HCT116 (cell line): ENCODE data around the gene UBA52. TPM values are rescaled to one million over a fixed set of nuclear protein-coding genes. Genes with fewer than 3 reads are reported as not detected.

Experiments
- ATAC-seq: fragments of 200-7000 bp; cut with Tn5 transposase; 2 replicates; pipeline ENCODE4 v1.9.1; 2020; ENCODE audit warnings: mild to moderate bottlenecking, moderate library complexity
- BruUV-seq: library from RNA; stranded (reverse); fragments of 400-500 nt; replicated peaks from 2 replicates; lab custom pipeline; 2021; lab: Mats Ljungman, UMichigan
- CTCF ChIA-PET: fragments of 300-600 bp; sonication (Branson Sonifier 250); formaldehyde crosslinking; loops from one replicate; lab custom pipeline; 2021; ENCODE audit warnings: antibody characterized with exemption; lab: Charles Lee
- POLR2A ChIA-PET: fragments of 300-600, 350-600 bp; sonication (Branson Sonifier 250); formaldehyde crosslinking; loops from one replicate; lab custom pipeline; 2021; ENCODE audit warnings: antibody characterized with exemption; lab: Charles Lee
- RAD21 ChIA-PET, 2 experiments: fragments of 300-600 bp; sonication (Branson Sonifier 250); formaldehyde crosslinking; loops; one replicate each; lab custom pipeline; 2023; ENCODE audit warnings: low total read pairs in 2 of 2; ENCODE audit not compliant: uncharacterized antibody in 2 of 2, unreplicated experiment in 2 of 2, low non-redundant PET in 1 of 2; lab: Charles Lee
- DNase-seq: peaks from one replicate; pipeline ENCODE4 v3.0.0-alpha.2; 2010; ENCODE audit warnings: low read depth, low spot score
- H2AFZ ChIP-seq: fragments of 200-600 bp; shearing (Covaris generic), sonication (generic); 2 replicates; pipeline ENCODE4 v1.6.1; 2017; ENCODE audit warnings: low read depth, mixed run types, mixed read lengths, antibody characterized with exemption, low read length; ENCODE audit not compliant: poor library complexity, severe bottlenecking
- H3K27ac ChIP-seq: 2 replicates; pipeline ENCODE4 v1.5.1; 2012; ENCODE audit warnings: low read depth, low read length
- H3K27me3 ChIP-seq: fragments of 200-600 bp; sonication (generic); 2 replicates; pipeline ENCODE4 v1.6.1; 2016; ENCODE audit warnings: mixed run types, low read length, mixed read lengths; ENCODE audit not compliant: insufficient read depth
- H3K36me3 ChIP-seq, 2 experiments: fragments of 200-500 bp in 1 of 2; fragments of 200-600 bp in 1 of 2; sonication (Bioruptor generic) in 1 of 2; sonication (generic) in 1 of 2; 2 replicates each; pipeline versions ENCODE4 v1.5.1 to v1.6.1; 2014 to 2016; ENCODE audit warnings: low read length in 2 of 2, inconsistent platforms in 1 of 2, mixed read lengths in 1 of 2, mixed run types in 1 of 2; ENCODE audit not compliant: insufficient read depth in 2 of 2, control insufficient read depth in 1 of 2
- H3K4me1 ChIP-seq, 2 experiments: fragments of 200-600 bp in 1 of 2; sonication (generic) in 1 of 2; 2 replicates each; pipeline versions ENCODE4 v1.5.1 to v1.6.1; 2012 to 2017; ENCODE audit warnings: low read length in 2 of 2, inconsistent platforms in 1 of 2, mild to moderate bottlenecking in 1 of 2, mixed read lengths in 1 of 2, mixed run types in 1 of 2, moderate library complexity in 1 of 2; ENCODE audit not compliant: insufficient read depth in 2 of 2, control insufficient read depth in 1 of 2
- H3K4me2 ChIP-seq: fragments of 200-600 bp; sonication (generic); 2 replicates; pipeline ENCODE4 v1.6.1; 2017; ENCODE audit warnings: mixed run types, low read length, mixed read lengths
- H3K4me3 ChIP-seq, 2 experiments: fragments of 200-600 bp in 1 of 2; sonication (generic) in 1 of 2; replicated peaks in 1 of 2; 2 replicates each; pipeline ENCODE4 v1.5.1; 2011 to 2016; ENCODE audit warnings: low read length in 2 of 2, control low read depth in 1 of 2, low read depth in 1 of 2, mild to moderate bottlenecking in 1 of 2, mixed read lengths in 1 of 2, mixed run types in 1 of 2
- H3K79me2 ChIP-seq: fragments of 200-600 bp; sonication (generic); 2 replicates; pipeline ENCODE4 v1.6.1; 2017; ENCODE audit warnings: mild to moderate bottlenecking, mixed run types, low read length, moderate library complexity, mixed read lengths; ENCODE audit not compliant: insufficient read depth
- H3K9ac ChIP-seq: fragments of 200-600 bp; sonication (generic); 2 replicates; pipeline ENCODE4 v1.6.1; 2016; ENCODE audit warnings: low read length, mixed read lengths
- H3K9me2 ChIP-seq: fragments of 200-600 bp; sonication (generic), shearing (Covaris generic); 2 replicates; pipeline ENCODE4 v1.6.1; 2017; ENCODE audit warnings: mixed run types, mild to moderate bottlenecking, moderate library complexity; ENCODE audit not compliant: insufficient read depth
- H3K9me3 ChIP-seq, 2 experiments: fragments of 200-500 bp in 1 of 2; fragments of 200-600 bp in 1 of 2; sonication (Bioruptor generic) in 1 of 2; sonication (generic) in 1 of 2; 2 replicates each; pipeline ENCODE4 v1.6.1; 2014 to 2017; ENCODE audit warnings: low read length in 2 of 2, mixed read lengths in 2 of 2, inconsistent platforms in 1 of 2, low read depth in 1 of 2, mild to moderate bottlenecking in 1 of 2, mixed run types in 1 of 2, moderate library complexity in 1 of 2; ENCODE audit not compliant: control insufficient read depth in 1 of 2, insufficient read depth in 1 of 2
- H4K20me1 ChIP-seq: fragments of 200-600 bp; sonication (generic), shearing (Covaris generic); 2 replicates; pipeline ENCODE4 v1.6.1; 2017; ENCODE audit warnings: mixed run types, mild to moderate bottlenecking, moderate library complexity; ENCODE audit not compliant: insufficient read depth
- CBX3 ChIP-seq: IDR thresholded peaks from 2 replicates; pipeline ENCODE4 v1.6.1; 2012; ENCODE audit warnings: low read depth
- EGR1 ChIP-seq: IDR thresholded peaks from 2 replicates; pipeline ENCODE4 v1.6.1; 2012; ENCODE audit warnings: low read depth
- ELF1 ChIP-seq: IDR thresholded peaks from 2 replicates; pipeline ENCODE4 v1.6.1; 2012; ENCODE audit warnings: low read depth, borderline replicate concordance
- EZH2phosphoT487 ChIP-seq: fragments of 200-600 bp; IDR thresholded peaks from 2 replicates; pipeline ENCODE4 v1.6.1; 2018; ENCODE audit warnings: antibody characterized with exemption, borderline replicate concordance
- JUND ChIP-seq: IDR thresholded peaks from 2 replicates; pipeline ENCODE4 v1.6.1; 2012
- MAX ChIP-seq: IDR thresholded peaks from 2 replicates; pipeline ENCODE4 v1.6.1; 2012
- POLR2A ChIP-seq: IDR thresholded peaks from 2 replicates; pipeline ENCODE4 v1.7.0; 2011; ENCODE audit warnings: borderline replicate concordance; ENCODE audit not compliant: insufficient read depth, insufficient read length; ENCODE audit errors: extremely low read depth
- POLR2AphosphoS5 ChIP-seq: IDR thresholded peaks from 2 replicates; pipeline ENCODE4 v1.6.1; 2011; ENCODE audit warnings: mild to moderate bottlenecking, low read depth, low read length, moderate library complexity
- SIN3A ChIP-seq: IDR thresholded peaks from 2 replicates; pipeline ENCODE4 v1.6.1; 2012; ENCODE audit warnings: low read depth
- SRF ChIP-seq: IDR thresholded peaks from 2 replicates; pipeline ENCODE4 v1.6.1; 2012; ENCODE audit warnings: low read depth
- TCF7L2 ChIP-seq: IDR thresholded peaks from 2 replicates; pipeline ENCODE4 v1.7.0; 2011; ENCODE audit warnings: borderline replicate concordance, inconsistent platforms; ENCODE audit not compliant: insufficient read depth, insufficient read length; ENCODE audit errors: extremely low read depth
- ZFX ChIP-seq: fragments of 450-650 bp; IDR thresholded peaks from 2 replicates; pipeline ENCODE4 v1.6.1; 2017
- ZNF274 ChIP-seq: fragments of 200-500 bp; sonication (Bioruptor generic); IDR thresholded peaks from 2 replicates; pipeline ENCODE4 v1.6.1; 2014; ENCODE audit warnings: mild to moderate bottlenecking, low read depth, low read length, inconsistent platforms
- intact Hi-C: fragments of 100-400 bp; cut with micrococcal nuclease; formaldehyde crosslinking; loops from 2 replicates; pipeline ENCODE4 v1.10.0; 2022
- total RNA-seq: library from RNA; stranded (reverse); gene quantifications from one replicate; pipeline ENCODE4 v1.2.1, GENCODE V29; 2021; ENCODE audit not compliant: unreplicated experiment

The UBA52 gene
- total RNA-seq, 1 experiment from 2014 or later: 1,743 TPM

DNA sequence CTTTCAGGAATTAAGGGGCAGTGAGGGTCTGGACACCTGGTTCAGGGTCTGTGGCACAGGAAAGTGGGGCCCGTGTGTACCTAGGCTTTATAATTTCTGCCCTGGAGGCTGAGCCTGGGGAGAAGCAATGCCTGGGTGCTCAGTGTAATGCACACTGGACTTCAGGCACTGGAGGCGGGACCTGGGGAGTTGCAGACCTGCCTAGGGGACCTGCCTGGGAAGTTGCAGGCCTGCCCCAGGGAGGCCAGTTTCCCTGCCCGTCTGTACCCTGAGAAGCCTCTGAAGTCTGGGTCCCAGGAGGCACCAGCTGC, 38.5 kb downstream of the UBA52 start:
- Histone ChIP-seq H3K27me3 (peaks cover 33% of the 10 kb centered on the region; the same call in 1 of the 2 replicates), H3K4me1 (peaks cover 25 to 52% of the 10 kb centered on the region in 2 experiments), H3K27ac (no peak overlapping the region; the same call in 1 of the 2 replicates), H2AFZ (no peak overlapping the region), H4K20me1 (no peaks in the 10 kb centered on the region), H3K9me3 (no peaks in the 10 kb centered on the region), H3K9ac (no peak overlapping the region)
- RAD21 ChIA-PET: interaction anchor here in 1 of 2 experiments (0.6 kb wide), 1 partner anchor 147 kb away, joined by 6 read pairs; no protein-coding TSS in a partner anchor
- ATAC-seq: no peak
- CTCF ChIA-PET: no interaction called here
- no TSS peak for BruUV-seq
- intact Hi-C loops: no loop called here
- POLR2A ChIA-PET: no interaction called here
- TF ChIP-seq TCF7L2 (no peak), CBX3 (no peak), EGR1 (no peak), EZH2phosphoT487 (no peak), ZNF274 (no peak), SIN3A (no peak), ZFX (no peak)
- TF ChIP-seq, all 23 proteins: peak for 0
- Histone ChIP-seq H3K4me3 (no peak overlapping the region), H3K79me2 (no peaks in the 10 kb centered on the region), H3K9me2 (no peaks in the 10 kb centered on the region), H3K4me2 (peak overlapping the region; percentile 40), H3K36me3 (no peaks in the 10 kb centered on the region)
- no peak for DNase-seq

GRCh38 chr19:18610556-18611326, 39.1 kb downstream of the UBA52 start:
- H3K9ac ChIP-seq: no peak overlapping the region
- no peaks in the 10 kb centered on the region for H3K79me2 ChIP-seq
- POLR2A ChIA-PET: no interaction called here
- peaks cover 23 to 52% of the 10 kb centered on the region in 2 experiments for H3K4me1 ChIP-seq
- no peak overlapping the region; the same call in 1 of the 2 replicates for H3K27ac ChIP-seq
- H3K4me2 ChIP-seq: peak overlapping the region; percentile 40
- DNase-seq: no peak
- H2AFZ ChIP-seq: no peak overlapping the region
- CTCF ChIA-PET: no interaction called here
- RAD21 ChIA-PET: no interaction called here
- TF ChIP-seq ELF1 (no peak), MAX (no peak), TCF7L2 (peak; percentile 60), POLR2AphosphoS5 (no peak), JUND (no peak), SRF (no peak), EZH2phosphoT487 (no peak), POLR2A (no peak)
- H4K20me1 ChIP-seq: no peaks in the 10 kb centered on the region
- H3K4me3 ChIP-seq: no peak overlapping the region; a peak in 1 of 4 replicates
- ATAC-seq: no peak
- H3K36me3 ChIP-seq: no peaks in the 10 kb centered on the region
- no peaks in the 10 kb centered on the region for H3K9me3 ChIP-seq
- intact Hi-C loops: no loop called here
- H3K9me2 ChIP-seq: no peaks in the 10 kb centered on the region
- no TSS peak for BruUV-seq
- H3K27me3 ChIP-seq: peaks cover 33% of the 10 kb centered on the region; the same call in 1 of the 2 replicates
